Cardiac fibroblast (primary cell): ENCODE data around the gene PAN2.

Experiments
- DNase-seq, 2 donors: peaks; one replicate each; pipeline versions ENCODE4 v3.0.0 to v3.0.0-alpha.2; 2010; ENCODE audit warnings: low read depth in 2 of 2
- H3K4me3 ChIP-seq, 2 donors: replicated peaks in 1 of 2; 1 replicate in 1 of 2; 2 replicates in 1 of 2; pipeline ENCODE4 v1.5.1; 2011; ENCODE audit warnings: low read depth in 2 of 2, low read length in 2 of 2, mild to moderate bottlenecking in 2 of 2, moderate library complexity in 1 of 2
- CTCF ChIP-seq: IDR thresholded peaks from one replicate; pipeline ENCODE4 v1.5.1; 2011; ENCODE audit warnings: low read depth, mild to moderate bottlenecking, low read length, inconsistent platforms

PAN2 gene

GRCh38 chr12:56271031-56271430 lies 62.8 kb downstream of the PAN2 start:
- no peak overlapping the region for H3K4me3 ChIP-seq
- TF ChIP-seq CTCF, result peak; percentile 54
- DNase-seq, result peak; percentile 46 to 49

GRCh38 chr12:56267443-56268071 lies 66.2 kb downstream of the PAN2 start:
- peak overlapping the region; percentile 73 for H3K4me3 ChIP-seq
- TF ChIP-seq CTCF, result no peak
- DNase-seq, result peak in 1 of 2 donors; percentile 40

GRCh38 chr12:56266693-56267442 lies 66.9 kb downstream of the PAN2 start, which contains the start of gene COQ10A:
COQ10A (plus strand) TSS chr12:56266942; CDS start chr12:56267119, 177 bp downstream.
- DNase-seq, result peak; percentile 85
- peak; percentile 79 for TF ChIP-seq CTCF
- peak within 1 kb of the TSS; percentile 73 for H3K4me3 ChIP-seq
